Liver (tissue), 9 donors: Measurements from ENCODE around the gene CEP68. TPM values are rescaled to one million over a fixed set of nuclear protein-coding genes. Genes with fewer than 3 reads are reported as not detected.
A peak's percentile ranks its signal among the peaks of the same experiment; 100 is the strongest.
"Not testable (repeated sequence)": the region's sequence is repeated elsewhere in the genome, so short reads cannot be mapped to it uniquely, and the experiment has no call there.

Experiments used
- DNase-seq: peaks from one replicate; pipeline ENCODE4 v3.0.0-alpha.2; 2017; ENCODE audit warnings: low spot score
- H3K27ac ChIP-seq, 2 donors: one replicate each; pipeline ENCODE4 v1.7.0; 2013; ENCODE audit warnings: inconsistent platforms in 2 of 2, low read length in 2 of 2, control low read depth in 1 of 2, low read depth in 1 of 2, mild to moderate bottlenecking in 1 of 2
- H3K27me3 ChIP-seq, 4 donors: one replicate each; pipeline versions ENCODE4 v1.6.1 to v1.7.0; 2013; ENCODE audit warnings: low read length in 3 of 4, inconsistent platforms in 1 of 4, mild to moderate bottlenecking in 1 of 4, moderate library complexity in 1 of 4; ENCODE audit not compliant: control insufficient read depth in 4 of 4, insufficient read depth in 4 of 4
- H3K36me3 ChIP-seq, 4 donors: one replicate each; pipeline versions ENCODE4 v1.6.1 to v1.7.0; 2013; ENCODE audit warnings: low read length in 3 of 4, mild to moderate bottlenecking in 3 of 4, low read depth in 1 of 4, moderate library complexity in 1 of 4; ENCODE audit not compliant: control insufficient read depth in 4 of 4, insufficient read depth in 3 of 4
- H3K4me1 ChIP-seq, 4 donors: one replicate each; pipeline versions ENCODE4 v1.6.1 to v1.7.0; 2013; ENCODE audit warnings: low read length in 3 of 4, mild to moderate bottlenecking in 3 of 4, moderate library complexity in 1 of 4; ENCODE audit not compliant: control insufficient read depth in 4 of 4, insufficient read depth in 4 of 4
- H3K4me3 ChIP-seq, 3 donors: one replicate each; pipeline versions ENCODE4 v1.6.1 to v1.7.0; 2013; ENCODE audit warnings: low read length in 3 of 3, control low read depth in 1 of 3, low read depth in 1 of 3, mild to moderate bottlenecking in 1 of 3
- H3K9ac ChIP-seq, 2 donors: one replicate each; pipeline ENCODE4 v1.7.0; 2013; ENCODE audit warnings: low read length in 2 of 2, mild to moderate bottlenecking in 2 of 2, moderate library complexity in 2 of 2, control low read depth in 1 of 2, low read depth in 1 of 2
- H3K9me3 ChIP-seq, 4 donors: one replicate each; pipeline versions ENCODE4 v1.6.1 to v1.7.0; 2013; ENCODE audit warnings: low read length in 3 of 4; ENCODE audit not compliant: control insufficient read depth in 4 of 4
- ATF3 ChIP-seq: IDR thresholded peaks from 2 replicates; pipeline ENCODE4 v1.6.1; 2016; ENCODE audit warnings: antibody characterized with exemption
- FOXA1 ChIP-seq: IDR thresholded peaks from 2 replicates; pipeline ENCODE4 v1.6.1; 2016; ENCODE audit warnings: antibody characterized with exemption
- FOXA2 ChIP-seq: IDR thresholded peaks from 2 replicates; pipeline ENCODE4 v1.6.1; 2016; ENCODE audit warnings: antibody characterized with exemption
- HNF4A ChIP-seq, 2 donors: conservative IDR thresholded peaks; 2 replicates each; pipeline ENCODE4 v1.6.1; 2016; ENCODE audit warnings: antibody characterized with exemption in 2 of 2, mild to moderate bottlenecking in 2 of 2
- HNF4G ChIP-seq: IDR thresholded peaks from 2 replicates; pipeline ENCODE4 v1.6.1; 2016; ENCODE audit warnings: antibody characterized with exemption
- JUND ChIP-seq, 2 donors: IDR thresholded peaks; 2 replicates each; pipeline ENCODE4 v1.6.1; 2016; ENCODE audit warnings: antibody characterized with exemption in 2 of 2
- NR2F2 ChIP-seq: IDR thresholded peaks from 2 replicates; pipeline ENCODE4 v1.6.1; 2016; ENCODE audit warnings: antibody characterized with exemption
- RAD21 ChIP-seq, 2 donors: IDR thresholded peaks; 2 replicates each; pipeline ENCODE4 v1.6.1; 2016; ENCODE audit warnings: antibody characterized with exemption in 2 of 2, mild to moderate bottlenecking in 2 of 2
- REST ChIP-seq: IDR thresholded peaks from 2 replicates; pipeline ENCODE4 v1.6.1; 2016; ENCODE audit warnings: antibody characterized with exemption, mild to moderate bottlenecking
- RXRA ChIP-seq, 2 donors: IDR thresholded peaks; 2 replicates each; pipeline ENCODE4 v1.6.1; 2017 to 2018; ENCODE audit warnings: antibody characterized with exemption in 2 of 2, mild to moderate bottlenecking in 1 of 2
- SP1 ChIP-seq: IDR thresholded peaks from 2 replicates; pipeline ENCODE4 v1.6.1; 2018; ENCODE audit warnings: antibody characterized with exemption, mild to moderate bottlenecking
- YY1 ChIP-seq: IDR thresholded peaks from 2 replicates; pipeline ENCODE4 v1.6.1; 2016; ENCODE audit warnings: antibody characterized with exemption, mild to moderate bottlenecking
- WGBS: extraction: QIAGEN DNeasy Blood & Tissue Kit; methylation state at CpG from one replicate; pipeline ENCODE4 v1.1.7; 2013; 5-methylcytosine and 5-hydroxymethylcytosine counted together
- polyA plus RNA-seq, 2 donors: library from polyadenylated mRNA; stranded (reverse) in 1 of 2; unstranded in 1 of 2; fragments of 200-250 nt in 1 of 2; fragments of >200 nt in 1 of 2; fragmentation: Nextera tagmentation in 1 of 2; extraction: Ambion mirVana in 1 of 2; gene quantifications; one replicate each; pipeline versions ENCODE4 v1.2.1 to v1.2.3, GENCODE V29; 2013 to 2015
- total RNA-seq, 2 donors: library from RNA; depleted of rRNA; stranded (reverse); fragments of >200 nt; gene quantifications; one replicate each; pipeline ENCODE4 v1.2.3, GENCODE V29; 2014
- TF ChIP-seq, protein P1 (sequence below): IDR thresholded peaks from 2 replicates; pipeline ENCODE4 v1.6.1; 2016; ENCODE audit warnings: antibody characterized with exemption
- TF ChIP-seq, protein P2 (sequence below): fragments of 150-350 bp; IDR thresholded peaks from 2 replicates; pipeline ENCODE4 v1.5.1; 2017; ENCODE audit warnings: improper control_type of control experiment, low read depth, low read length; ENCODE audit not compliant: missing input control
- donor health status: healthy.
- donor health status: healthy.
- donor health status: healthy.
- donor health status: healthy.
- donor health status: healthy.

CEP68 gene
- total and polyA plus RNA-seq, 4 donors = 2.1 to 5.8 (median 4.1) TPM

DNA sequence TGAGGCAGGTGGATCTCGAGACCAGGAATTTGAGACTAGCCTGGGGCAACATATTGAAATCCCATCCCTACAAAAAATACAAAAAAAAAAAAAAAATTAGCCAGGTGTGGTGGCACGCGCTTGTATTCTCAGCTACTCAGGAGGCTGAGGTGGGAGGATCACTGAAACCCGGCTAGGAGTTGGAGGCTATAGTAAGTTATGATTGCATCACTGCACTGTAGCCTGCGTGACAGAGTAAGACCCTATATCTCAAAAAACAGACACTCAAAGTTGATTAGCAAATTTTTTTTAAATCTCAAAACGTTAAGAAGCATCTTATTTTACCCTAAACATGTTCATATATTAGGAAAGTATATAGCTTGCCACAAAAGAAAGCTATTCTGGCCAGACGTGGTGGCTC lies 66.1 kb downstream of the CEP68 start:
- Histone ChIP-seq H3K36me3 (no peaks in the 10 kb centered on the region), H3K4me3 (no peak overlapping the region), H3K27me3 (no peaks in the 10 kb centered on the region), H3K9ac (no peak overlapping the region), H3K4me1 (peaks cover 21 to 47% (median 34%) of the 10 kb centered on the region in 4 donors), H3K27ac (no peak overlapping the region), H3K9me3 (no peaks in the 10 kb centered on the region)
- no peak for DNase-seq
- TF ChIP-seq, protein P1, sequence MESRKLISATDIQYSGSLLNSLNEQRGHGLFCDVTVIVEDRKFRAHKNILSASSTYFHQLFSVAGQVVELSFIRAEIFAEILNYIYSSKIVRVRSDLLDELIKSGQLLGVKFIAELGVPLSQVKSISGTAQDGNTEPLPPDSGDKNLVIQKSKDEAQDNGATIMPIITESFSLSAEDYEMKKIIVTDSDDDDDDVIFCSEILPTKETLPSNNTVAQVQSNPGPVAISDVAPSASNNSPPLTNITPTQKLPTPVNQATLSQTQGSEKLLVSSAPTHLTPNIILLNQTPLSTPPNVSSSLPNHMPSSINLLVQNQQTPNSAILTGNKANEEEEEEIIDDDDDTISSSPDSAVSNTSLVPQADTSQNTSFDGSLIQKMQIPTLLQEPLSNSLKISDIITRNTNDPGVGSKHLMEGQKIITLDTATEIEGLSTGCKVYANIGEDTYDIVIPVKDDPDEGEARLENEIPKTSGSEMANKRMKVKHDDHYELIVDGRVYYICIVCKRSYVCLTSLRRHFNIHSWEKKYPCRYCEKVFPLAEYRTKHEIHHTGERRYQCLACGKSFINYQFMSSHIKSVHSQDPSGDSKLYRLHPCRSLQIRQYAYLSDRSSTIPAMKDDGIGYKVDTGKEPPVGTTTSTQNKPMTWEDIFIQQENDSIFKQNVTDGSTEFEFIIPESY = no peak
- no peak for TF ChIP-seq JUND (IDR thresholded peaks at IDR 0.05)
- no peak for TF ChIP-seq REST
- no peak for TF ChIP-seq RXRA (IDR thresholded peaks at IDR 0.05)
- TF ChIP-seq YY1 = no peak
- no peak for TF ChIP-seq NR2F2
- no peak for TF ChIP-seq SP1
- TF ChIP-seq, protein P2, sequence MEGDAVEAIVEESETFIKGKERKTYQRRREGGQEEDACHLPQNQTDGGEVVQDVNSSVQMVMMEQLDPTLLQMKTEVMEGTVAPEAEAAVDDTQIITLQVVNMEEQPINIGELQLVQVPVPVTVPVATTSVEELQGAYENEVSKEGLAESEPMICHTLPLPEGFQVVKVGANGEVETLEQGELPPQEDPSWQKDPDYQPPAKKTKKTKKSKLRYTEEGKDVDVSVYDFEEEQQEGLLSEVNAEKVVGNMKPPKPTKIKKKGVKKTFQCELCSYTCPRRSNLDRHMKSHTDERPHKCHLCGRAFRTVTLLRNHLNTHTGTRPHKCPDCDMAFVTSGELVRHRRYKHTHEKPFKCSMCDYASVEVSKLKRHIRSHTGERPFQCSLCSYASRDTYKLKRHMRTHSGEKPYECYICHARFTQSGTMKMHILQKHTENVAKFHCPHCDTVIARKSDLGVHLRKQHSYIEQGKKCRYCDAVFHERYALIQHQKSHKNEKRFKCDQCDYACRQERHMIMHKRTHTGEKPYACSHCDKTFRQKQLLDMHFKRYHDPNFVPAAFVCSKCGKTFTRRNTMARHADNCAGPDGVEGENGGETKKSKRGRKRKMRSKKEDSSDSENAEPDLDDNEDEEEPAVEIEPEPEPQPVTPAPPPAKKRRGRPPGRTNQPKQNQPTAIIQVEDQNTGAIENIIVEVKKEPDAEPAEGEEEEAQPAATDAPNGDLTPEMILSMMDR = no peak
- TF ChIP-seq ATF3 = no peak
- TF ChIP-seq HNF4A (conservative IDR thresholded peaks at IDR 0.05) = no peak
- TF ChIP-seq FOXA2 = no peak
- TF ChIP-seq HNF4G = no peak
- no peak for TF ChIP-seq RAD21 (IDR thresholded peaks at IDR 0.05)
- TF ChIP-seq FOXA1 = no peak
- WGBS = 87% methylated on average over 7 of the region's 7 CpGs

DNA sequence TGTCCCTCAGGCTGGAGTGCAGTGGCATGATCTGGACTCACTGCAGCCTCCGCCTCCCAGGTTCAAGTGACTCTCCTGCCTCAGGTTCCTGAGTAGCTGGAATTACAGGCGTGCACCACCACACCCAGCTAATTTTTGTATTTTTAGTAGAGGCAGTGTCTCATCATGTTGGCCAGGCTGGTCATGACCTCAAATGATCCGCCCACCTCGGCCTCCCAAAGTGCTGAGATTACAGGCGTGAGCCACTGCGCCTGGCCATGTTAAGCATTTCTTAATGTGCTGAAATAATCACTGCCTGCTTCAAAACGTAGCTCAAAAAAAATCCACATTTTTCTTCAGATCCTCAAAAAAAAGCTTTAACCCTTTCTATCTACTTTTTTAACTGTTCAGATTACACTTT lies 69.2 kb downstream of the CEP68 start:
- peaks cover 21 to 37% (median 29%) of the 10 kb centered on the region in 4 donors for H3K4me1 ChIP-seq
- not testable (repeated sequence) for DNase-seq, H3K9ac ChIP-seq, H3K36me3 ChIP-seq, H3K9me3 ChIP-seq, H3K27me3 ChIP-seq, H3K27ac ChIP-seq, H3K4me3 ChIP-seq
- TF ChIP-seq RXRA (IDR thresholded peaks at IDR 0.05) = peak in 1 of 2 donors; percentile 14
- 41% methylated on average over 7 of the region's 7 CpGs for WGBS
